WTC11 (cell line): Measurements from ENCODE around the gene CLTB.

ENCODE experiments used
- ATF3 ChIP-seq: sonication (generic); formaldehyde crosslinking; conservative IDR thresholded peaks from 2 replicates; pipeline ENCODE4 v1.8.1; 2022; ENCODE audit warnings: mild to moderate bottlenecking, missing genetic modification reagents
- CREM ChIP-seq: sonication (generic); formaldehyde crosslinking; IDR thresholded peaks from 2 replicates; pipeline ENCODE4 v1.8.1; 2022; ENCODE audit warnings: mild to moderate bottlenecking, missing genetic modification reagents, moderate library complexity
- CTCF ChIP-seq: fragments of 200-600 bp; IDR thresholded peaks from 2 replicates; pipeline ENCODE4 v1.8.0; 2022; ENCODE audit warnings: antibody characterized with exemption
- ESRRA ChIP-seq: sonication (generic); formaldehyde crosslinking; IDR thresholded peaks from 2 replicates; pipeline ENCODE4 v1.8.1; 2022; ENCODE audit warnings: mild to moderate bottlenecking, missing genetic modification reagents, borderline replicate concordance
- JUN ChIP-seq: sonication (generic); formaldehyde crosslinking; IDR thresholded peaks from 2 replicates; pipeline ENCODE4 v1.8.0; 2023; ENCODE audit warnings: mild to moderate bottlenecking, missing genetic modification reagents
- MLX ChIP-seq: sonication (generic); formaldehyde crosslinking; IDR thresholded peaks from 2 replicates; pipeline ENCODE4 v1.8.1; 2023; ENCODE audit warnings: mild to moderate bottlenecking, missing genetic modification reagents, moderate library complexity
- NFE2L1 ChIP-seq: sonication (generic); formaldehyde crosslinking; IDR thresholded peaks from 2 replicates; pipeline ENCODE4 v1.8.1; 2023; ENCODE audit warnings: missing genetic modification reagents
- NFYB ChIP-seq: sonication (generic); formaldehyde crosslinking; conservative IDR thresholded peaks from 2 replicates; pipeline ENCODE4 v1.8.0; 2022; ENCODE audit warnings: low read depth, missing genetic modification reagents
- PREB ChIP-seq: sonication (generic); formaldehyde crosslinking; IDR thresholded peaks from 2 replicates; pipeline ENCODE4 v1.8.1; 2022; ENCODE audit warnings: mild to moderate bottlenecking, missing genetic modification reagents, moderate library complexity, borderline replicate concordance
- SOX15 ChIP-seq: fragments of 250-450 bp; sonication (Bioruptor Pico); IDR thresholded peaks from 2 replicates; pipeline ENCODE4 v1.9.0; 2021; ENCODE audit warnings: mild to moderate bottlenecking
- TEAD4 ChIP-seq: sonication (generic); formaldehyde crosslinking; IDR thresholded peaks from 2 replicates; pipeline ENCODE4 v1.8.0; 2022; ENCODE audit warnings: mild to moderate bottlenecking, missing genetic modification reagents
- ZNF281 ChIP-seq: sonication (generic); formaldehyde crosslinking; IDR thresholded peaks from 2 replicates; pipeline ENCODE4 v1.8.0; 2023; ENCODE audit warnings: mild to moderate bottlenecking, missing genetic modification reagents

GRCh38 chr5:176387384-176387925, 28.9 kb downstream of the CLTB start:
- no peak for TF ChIP-seq NFYB (CRISPR knock-in tag)
- TF ChIP-seq ZNF281 (CRISPR knock-in tag) = no peak
- no peak for TF ChIP-seq CREM (CRISPR knock-in tag)
- no peak for TF ChIP-seq CTCF
- no peak for TF ChIP-seq ESRRA (CRISPR knock-in tag)
- TF ChIP-seq SOX15 (CRISPR knock-in tag) = no peak
- TF ChIP-seq NFE2L1 = no peak
- no peak for TF ChIP-seq ATF3 (CRISPR knock-in tag)
- TF ChIP-seq TEAD4 = no peak
- no peak for TF ChIP-seq PREB
- no peak for TF ChIP-seq MLX (CRISPR knock-in tag)
- no peak for TF ChIP-seq JUN (CRISPR knock-in tag)
